H1 (cell line): Measurements from ENCODE around the gene CRYGS. TPM values are rescaled to one million over a fixed set of nuclear protein-coding genes. Genes with fewer than 3 reads are reported as not detected.

Experiments
- CTCF ChIA-PET: fragments of 300-600 bp; sonication (Branson Sonifier 250); formaldehyde crosslinking; loops from one replicate; lab custom pipeline; 2021; ENCODE audit not compliant: partially characterized antibody; lab: Charles Lee
- POLR2A ChIA-PET: fragments of 300-600 bp; sonication (Branson Sonifier 250); formaldehyde crosslinking; loops from one replicate; lab custom pipeline; 2021; ENCODE audit warnings: inconsistent platforms; ENCODE audit not compliant: partially characterized antibody; lab: Charles Lee
- DNase-seq, 2 experiments: peaks; one replicate each; pipeline versions ENCODE4 v3.0.0 to v3.0.0-alpha.2; 2010 to 2022; ENCODE audit warnings: low spot score in 2 of 2, low read depth in 1 of 2, mixed read lengths in 1 of 2
- FAIRE-seq: peaks from 2 replicates; lab custom pipeline; 2011; peaks lifted over from hg19 to GRCh38; lab: Jason Lieb, UNC
- H2AFZ ChIP-seq: 2 replicates; pipeline ENCODE4 v1.8.1; 2012; ENCODE audit warnings: low read length, inconsistent platforms
- H2AK5ac ChIP-seq: 2 replicates; pipeline ENCODE4 v1.6.1; 2013; ENCODE audit warnings: low read depth, low read length
- H2BK120ac ChIP-seq: replicated peaks from 2 replicates; pipeline ENCODE3; 2013; ENCODE audit warnings: low read depth, low read length, inconsistent platforms
- H2BK12ac ChIP-seq: 2 replicates; pipeline ENCODE4 v1.6.1; 2013; ENCODE audit warnings: low read depth, low read length
- H2BK15ac ChIP-seq: 2 replicates; pipeline ENCODE4 v1.6.1; 2013; ENCODE audit warnings: low read length
- H2BK20ac ChIP-seq: 2 replicates; pipeline ENCODE4 v1.6.1; 2013; ENCODE audit warnings: low read length
- H2BK5ac ChIP-seq: 2 replicates; pipeline ENCODE4 v1.6.1; 2013; ENCODE audit warnings: low read depth, low read length
- H3K14ac ChIP-seq: 2 replicates; pipeline ENCODE4 v1.6.1; 2013; ENCODE audit warnings: inconsistent platforms; ENCODE audit not compliant: insufficient read length
- H3K18ac ChIP-seq: 2 replicates; pipeline ENCODE4 v1.6.1; 2013; ENCODE audit warnings: low read length; ENCODE audit errors: extremely low read depth
- H3K23ac ChIP-seq: 2 replicates; pipeline ENCODE4 v1.6.1; 2013; ENCODE audit warnings: inconsistent platforms; ENCODE audit not compliant: insufficient read length
- H3K23me2 ChIP-seq: 2 replicates; pipeline ENCODE4 v1.6.1; 2013; ENCODE audit warnings: low read depth, low read length
- H3K27ac ChIP-seq: 2 replicates; pipeline ENCODE4 v1.6.1; 2011; ENCODE audit warnings: low read depth, low read length, inconsistent platforms
- H3K27me3 ChIP-seq, 4 experiments: replicated peaks in 1 of 4; 1 replicate in 1 of 4; 2 replicates in 3 of 4; pipeline versions ENCODE4 v1.6.1 to v1.8.1; 2011 to 2013; ENCODE audit warnings: low read length in 3 of 4, mild to moderate bottlenecking in 3 of 4, inconsistent platforms in 2 of 4, mixed read lengths in 2 of 4, moderate library complexity in 1 of 4; ENCODE audit not compliant: control insufficient read depth in 3 of 4, insufficient read depth in 3 of 4; ENCODE audit errors: extremely low read depth in 1 of 4
- H3K36me3 ChIP-seq, 4 experiments: 2 replicates each; pipeline versions ENCODE4 v1.6.1 to v1.8.1; 2011 to 2013; ENCODE audit warnings: mild to moderate bottlenecking in 4 of 4, low read length in 3 of 4, moderate library complexity in 2 of 4, control low read depth in 1 of 4, inconsistent platforms in 1 of 4; ENCODE audit not compliant: insufficient read depth in 4 of 4, control insufficient read depth in 2 of 4
- H3K4ac ChIP-seq: replicated peaks from 2 replicates; pipeline ENCODE3; 2013; ENCODE audit warnings: low read length, low read depth, mixed read lengths, inconsistent platforms; ENCODE audit not compliant: insufficient read length
- H3K4me1 ChIP-seq, 4 experiments: replicated peaks in 1 of 4; 1 replicate in 1 of 4; 2 replicates in 3 of 4; pipeline versions ENCODE4 v1.6.1 to v1.8.1; 2011 to 2013; ENCODE audit warnings: low read length in 3 of 4, inconsistent platforms in 2 of 4, mixed read lengths in 1 of 4; ENCODE audit not compliant: insufficient read depth in 4 of 4, control insufficient read depth in 3 of 4
- H3K4me2 ChIP-seq, 2 experiments: 2 replicates each; pipeline versions ENCODE4 v1.6.1 to v1.8.1; 2011 to 2013; ENCODE audit warnings: low read depth in 2 of 2, low read length in 2 of 2, control low read depth in 1 of 2, inconsistent platforms in 1 of 2, mild to moderate bottlenecking in 1 of 2; ENCODE audit not compliant: insufficient read depth in 1 of 2
- H3K4me3 ChIP-seq, 4 experiments: fragments of 200-600, 300-600 bp in 1 of 4; sonication (generic), shearing (Covaris generic), sonication (Bioruptor Twin) in 1 of 4; 2 replicates each; pipeline versions ENCODE4 v1.5.1 to v1.8.1; 2011 to 2016; ENCODE audit warnings: low read length in 4 of 4, low read depth in 3 of 4, control low read depth in 2 of 4, inconsistent platforms in 2 of 4, mild to moderate bottlenecking in 2 of 4, mixed read lengths in 1 of 4, moderate library complexity in 1 of 4; ENCODE audit not compliant: insufficient read depth in 2 of 4; ENCODE audit errors: extremely low read depth in 1 of 4
- H3K56ac ChIP-seq: replicated peaks from 2 replicates; pipeline ENCODE3; 2013; ENCODE audit warnings: low read depth, mild to moderate bottlenecking, mixed read lengths, low read length, inconsistent platforms; ENCODE audit not compliant: insufficient read length
- H3K79me1 ChIP-seq: 2 replicates; pipeline ENCODE4 v1.6.1; 2013; ENCODE audit warnings: low read depth, low read length, control low read depth
- H3K79me2 ChIP-seq, 2 experiments: 2 replicates each; pipeline versions ENCODE4 v1.6.1 to v1.8.1; 2012 to 2013; ENCODE audit warnings: low read length in 2 of 2, mild to moderate bottlenecking in 2 of 2, inconsistent platforms in 1 of 2; ENCODE audit not compliant: insufficient read depth in 2 of 2, control insufficient read depth in 1 of 2
- H3K9ac ChIP-seq, 4 experiments: replicated peaks in 1 of 4; 1 replicate in 1 of 4; 2 replicates in 3 of 4; pipeline versions ENCODE4 v1.6.1 to v1.8.1; 2011 to 2013; ENCODE audit warnings: low read depth in 3 of 4, low read length in 3 of 4, control low read depth in 2 of 4, mild to moderate bottlenecking in 2 of 4, moderate library complexity in 2 of 4, inconsistent platforms in 1 of 4; ENCODE audit errors: extremely low read depth in 1 of 4
- H3K9me3 ChIP-seq, 2 experiments: 2 replicates each; pipeline versions ENCODE4 v1.6.1 to v1.8.1; 2012 to 2013; ENCODE audit warnings: mild to moderate bottlenecking in 2 of 2, moderate library complexity in 2 of 2, control low read depth in 1 of 2, inconsistent platforms in 1 of 2, low read depth in 1 of 2, low read length in 1 of 2, mixed read lengths in 1 of 2; ENCODE audit not compliant: insufficient read depth in 2 of 2
- H4K20me1 ChIP-seq, 2 experiments: replicated peaks in 1 of 2; 2 replicates each; pipeline versions ENCODE3 to v1.8.1; 2011 to 2013; ENCODE audit warnings: inconsistent platforms in 2 of 2, low read length in 2 of 2, mild to moderate bottlenecking in 1 of 2; ENCODE audit not compliant: insufficient read depth in 2 of 2, control insufficient read depth in 1 of 2
- H4K5ac ChIP-seq: 2 replicates; pipeline ENCODE4 v1.6.1; 2013; ENCODE audit warnings: low read length, low read depth, mixed read lengths, inconsistent platforms; ENCODE audit not compliant: insufficient read length
- H4K8ac ChIP-seq: 2 replicates; pipeline ENCODE4 v1.8.0; 2013; ENCODE audit warnings: mild to moderate bottlenecking, moderate library complexity, low read length, inconsistent platforms; ENCODE audit not compliant: insufficient read depth; ENCODE audit errors: extremely low read depth
- H4K91ac ChIP-seq: replicated peaks from 2 replicates; pipeline ENCODE3; 2013; ENCODE audit warnings: low read length, mixed read lengths, inconsistent platforms; ENCODE audit not compliant: insufficient read length
- CREB1 ChIP-seq: IDR thresholded peaks from 2 replicates; pipeline ENCODE4 v1.6.1; 2012; ENCODE audit warnings: inconsistent platforms
- EGR1 ChIP-seq: IDR thresholded peaks from 2 replicates; pipeline ENCODE4 v1.6.1; 2011; ENCODE audit warnings: low read depth, low read length, borderline replicate concordance
- EP300 ChIP-seq, 2 experiments: IDR thresholded peaks; 1 replicate in 1 of 2; 2 replicates in 1 of 2; pipeline ENCODE4 v1.6.1; 2011 to 2012; ENCODE audit warnings: low read depth in 2 of 2, low read length in 2 of 2, mild to moderate bottlenecking in 2 of 2, borderline replicate concordance in 1 of 2, inconsistent platforms in 1 of 2, moderate library complexity in 1 of 2
- SIN3A ChIP-seq, 2 experiments: IDR thresholded peaks in 1 of 2; conservative IDR thresholded peaks in 1 of 2; 2 replicates each; pipeline ENCODE4 v1.6.1; 2011 to 2012; ENCODE audit warnings: low read length in 2 of 2, improper control_type of control experiment in 1 of 2, low read depth in 1 of 2, mild to moderate bottlenecking in 1 of 2
- YY1 ChIP-seq: IDR thresholded peaks from 2 replicates; pipeline ENCODE4 v1.6.1; 2011; ENCODE audit warnings: low read depth, mild to moderate bottlenecking, low read length
- polyA plus RNA-seq, 7 experiments: library from polyadenylated mRNA; depleted of rRNA in 3 of 7; stranded (reverse) in 5 of 7; unstranded in 2 of 7; fragments of >200 nt in 5 of 7; fragments of 200-250 nt in 2 of 7; gene quantifications; 1 replicate in 5 of 7; 2 replicates in 1 of 7; 4 replicates in 1 of 7; pipeline versions ENCODE4 v1.2.1 to v1.2.3, GENCODE V29; 2011 to 2013; ENCODE audit warnings: missing spikeins in 2 of 7, mixed read lengths in 2 of 7
- total RNA-seq: library from RNA; stranded (reverse); fragmentation: NEBNext Ultra II Directional; extraction: Animal tissue kit (Norgen Biotek cat#: 25700); gene quantifications from 2 replicates; pipeline ENCODE4 v1.2.1, GENCODE V29; 2021

The CRYGS gene
- total and polyA plus RNA-seq, 2 of the 8 experiments (the other 6 are each of a cell fraction or from before 2014, with no cell fraction given), result 1.5 to 1.8 TPM

DNA sequence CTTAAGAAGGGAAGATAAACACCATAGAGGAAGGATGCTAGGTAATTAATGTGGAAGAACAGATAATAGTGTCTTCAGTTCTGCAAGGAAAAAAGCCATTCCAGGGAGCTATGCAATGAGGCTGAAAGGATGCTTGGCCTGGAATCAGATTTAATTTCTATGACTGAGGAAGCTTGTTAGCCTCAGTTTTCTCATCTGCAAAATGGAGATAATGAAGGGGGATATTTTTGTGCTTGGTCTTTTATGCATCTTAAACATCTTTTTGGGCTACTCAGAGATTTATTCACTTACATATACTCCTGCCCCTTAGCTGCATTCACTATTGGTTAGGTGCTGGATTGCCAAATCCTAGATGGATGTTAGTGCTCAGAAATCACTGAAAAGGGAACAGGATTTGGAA lies 43.0 kb upstream of the CRYGS start:
- no peak overlapping the region for H3K56ac ChIP-seq
- no peak overlapping the region for H2AFZ ChIP-seq
- H3K9ac ChIP-seq, result no peak overlapping the region
- TF ChIP-seq CREB1 (no peak), YY1 (no peak), EGR1 (no peak), EP300 (IDR thresholded peaks at IDR 0.05; ENCODE audit: borderline replicate concordance in 1 of 2, low read depth in 2 of 2, low read length in 2 of 2) (no peak), SIN3A (conservative IDR thresholded peaks at IDR 0.05 in 1 of 2, IDR thresholded peaks at IDR 0.05 in 1 of 2; ENCODE audit: low read depth in 1 of 2, low read length in 2 of 2) (no peak)
- POLR2A ChIA-PET, result interaction anchor here (0.6 to 8.4 kb wide), 7 partner anchors 10 to 206 kb away, joined by 3 to 57 read pairs (median 4); partner anchors contain the start of genes CRYGS, DNAJB11 and EIF4A2
- H3K36me3 ChIP-seq, result peaks cover 4 to 37% (median 26%) of the 10 kb centered on the region in 4 experiments; a peak in 7 of 8 replicates
- no peak overlapping the region for H2BK20ac ChIP-seq
- no peaks in the 10 kb centered on the region for H4K20me1 ChIP-seq
- no peak overlapping the region for H3K4me3 ChIP-seq
- DNase-seq (no peak), FAIRE-seq (no peak)
- no peaks in the 10 kb centered on the region for H3K27me3 ChIP-seq
- CTCF ChIA-PET, result interaction anchor here (0.8 to 23.7 kb wide), 6 partner anchors 11 to 479 kb away, joined by 3 to 333 read pairs (median 4); partner anchors contain the start of gene AHSG
- no peak overlapping the region for H3K18ac ChIP-seq
- H2AK5ac ChIP-seq, result no peak overlapping the region
- no peaks in the 10 kb centered on the region; the same call in 1 of the 2 replicates for H3K23me2 ChIP-seq
- no peak overlapping the region for H2BK120ac ChIP-seq
- no peak overlapping the region for H3K23ac ChIP-seq
- no peaks in the 10 kb centered on the region for H3K79me1 ChIP-seq
- no peak overlapping the region for H2BK12ac ChIP-seq
- H4K8ac ChIP-seq, result no peak overlapping the region
- no peak overlapping the region for H4K91ac ChIP-seq
- no peaks in the 10 kb centered on the region for H3K4me1 ChIP-seq
- no peaks in the 10 kb centered on the region for H3K79me2 ChIP-seq
- no peak overlapping the region for H3K14ac ChIP-seq
- H2BK15ac ChIP-seq, result no peak overlapping the region
- H4K5ac ChIP-seq, result no peak overlapping the region
- no peak overlapping the region for H3K4ac ChIP-seq
- no peak overlapping the region for H2BK5ac ChIP-seq
- H3K4me2 ChIP-seq, result no peak overlapping the region
- H3K27ac ChIP-seq, result no peak overlapping the region
- H3K9me3 ChIP-seq, result no peaks in the 10 kb centered on the region
